Panc1 (cell line): ENCODE measurements around the gene RBM11.

Source experiments
- CTCF ChIP-seq: fragments of 450-650 bp; IDR thresholded peaks from 2 replicates; pipeline ENCODE4 v1.5.1; 2017; ENCODE audit warnings: mild to moderate bottlenecking
- POLR2AphosphoS5 ChIP-seq: IDR thresholded peaks from 2 replicates; pipeline ENCODE4 v1.6.1; 2012; ENCODE audit warnings: mild to moderate bottlenecking, low read depth, low read length, moderate library complexity
- SIN3A ChIP-seq: IDR thresholded peaks from 2 replicates; pipeline ENCODE4 v1.6.1; 2012; ENCODE audit warnings: low read depth, mild to moderate bottlenecking, low read length, moderate library complexity, borderline replicate concordance; ENCODE audit not compliant: insufficient read depth
- TCF7L2 ChIP-seq: IDR thresholded peaks from 2 replicates; pipeline ENCODE4 v1.6.1; 2011; ENCODE audit warnings: mild to moderate bottlenecking, low read depth, low read length, inconsistent platforms
- TF ChIP-seq, protein P1 (sequence below), 2 experiments: IDR thresholded peaks; 2 replicates each; pipeline ENCODE4 v1.6.1; 2011 to 2012; ENCODE audit warnings: low read depth in 2 of 2, control low read depth in 1 of 2, low read length in 1 of 2, mild to moderate bottlenecking in 1 of 2, moderate library complexity in 1 of 2; ENCODE audit not compliant: insufficient read depth in 1 of 2

DNA sequence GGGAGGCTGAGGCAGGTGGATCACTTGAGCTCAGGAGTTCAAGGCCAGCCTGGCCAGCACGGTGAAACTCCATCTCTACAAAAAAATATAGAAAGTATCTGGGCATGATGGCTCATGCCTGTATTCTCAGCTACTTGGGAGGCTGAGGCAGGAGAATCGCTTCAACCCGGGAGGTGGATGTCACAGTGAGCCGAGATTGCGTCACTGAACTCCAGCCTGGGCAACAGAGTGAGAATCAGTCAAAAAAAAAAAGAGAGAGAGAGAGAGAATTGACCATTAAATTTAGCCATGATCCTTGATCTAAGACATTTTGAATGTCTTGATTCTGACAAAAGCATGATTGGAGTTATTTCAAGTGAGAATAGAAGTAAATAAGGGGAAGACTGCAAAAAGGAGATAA lies 19.1 kb downstream of the RBM11 start:
- TF ChIP-seq CTCF, result no peak
- TF ChIP-seq SIN3A, result no peak
- TF ChIP-seq, protein P1, sequence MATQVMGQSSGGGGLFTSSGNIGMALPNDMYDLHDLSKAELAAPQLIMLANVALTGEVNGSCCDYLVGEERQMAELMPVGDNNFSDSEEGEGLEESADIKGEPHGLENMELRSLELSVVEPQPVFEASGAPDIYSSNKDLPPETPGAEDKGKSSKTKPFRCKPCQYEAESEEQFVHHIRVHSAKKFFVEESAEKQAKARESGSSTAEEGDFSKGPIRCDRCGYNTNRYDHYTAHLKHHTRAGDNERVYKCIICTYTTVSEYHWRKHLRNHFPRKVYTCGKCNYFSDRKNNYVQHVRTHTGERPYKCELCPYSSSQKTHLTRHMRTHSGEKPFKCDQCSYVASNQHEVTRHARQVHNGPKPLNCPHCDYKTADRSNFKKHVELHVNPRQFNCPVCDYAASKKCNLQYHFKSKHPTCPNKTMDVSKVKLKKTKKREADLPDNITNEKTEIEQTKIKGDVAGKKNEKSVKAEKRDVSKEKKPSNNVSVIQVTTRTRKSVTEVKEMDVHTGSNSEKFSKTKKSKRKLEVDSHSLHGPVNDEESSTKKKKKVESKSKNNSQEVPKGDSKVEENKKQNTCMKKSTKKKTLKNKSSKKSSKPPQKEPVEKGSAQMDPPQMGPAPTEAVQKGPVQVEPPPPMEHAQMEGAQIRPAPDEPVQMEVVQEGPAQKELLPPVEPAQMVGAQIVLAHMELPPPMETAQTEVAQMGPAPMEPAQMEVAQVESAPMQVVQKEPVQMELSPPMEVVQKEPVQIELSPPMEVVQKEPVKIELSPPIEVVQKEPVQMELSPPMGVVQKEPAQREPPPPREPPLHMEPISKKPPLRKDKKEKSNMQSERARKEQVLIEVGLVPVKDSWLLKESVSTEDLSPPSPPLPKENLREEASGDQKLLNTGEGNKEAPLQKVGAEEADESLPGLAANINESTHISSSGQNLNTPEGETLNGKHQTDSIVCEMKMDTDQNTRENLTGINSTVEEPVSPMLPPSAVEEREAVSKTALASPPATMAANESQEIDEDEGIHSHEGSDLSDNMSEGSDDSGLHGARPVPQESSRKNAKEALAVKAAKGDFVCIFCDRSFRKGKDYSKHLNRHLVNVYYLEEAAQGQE (IDR thresholded peaks at IDR 0.05; ENCODE audit: insufficient read depth in 1 of 2, low read depth in 2 of 2, low read length in 1 of 2), result no peak
- no peak for TF ChIP-seq POLR2AphosphoS5
- TF ChIP-seq TCF7L2, result no peak
